ENCODE results near the gene DDX24. TPM values are rescaled to one million over a fixed set of nuclear protein-coding genes. Genes with fewer than 3 reads are reported as not detected.
A peak's percentile ranks its signal among the peaks of the same experiment; 100 is the strongest.

Gene DDX24
- total RNA-seq, 1 donor from 2014 or later = 97.3 TPM

GRCh38 chr14:94024549-94024948 is 56.5 kb downstream of the DDX24 start:
- Histone ChIP-seq H3K27me3 (ENCODE audit: control insufficient read depth, insufficient read depth, low read length) (no peaks in the 10 kb centered on the region), H3K36me3 (ENCODE audit: control insufficient read depth, insufficient read depth, low read length) (no peaks in the 10 kb centered on the region), H3K4me3 (ENCODE audit: low read depth, low read length) (no peak overlapping the region)
- no peak for DNase-seq (ENCODE audit: low read depth)
- no peak for TF ChIP-seq CTCF (IDR thresholded peaks at IDR 0.05; ENCODE audit: insufficient read depth, low read length, poor library complexity, severe bottlenecking)

- H3K4me3 ChIP-seq (ENCODE audit: low read depth, low read length) = no peak overlapping the region
Measured at GRCh38 chr14:94022532-94023411, 58.2 kb downstream of the DDX24 start.

GRCh38 chr14:94021416-94022157 is 59.4 kb downstream of the DDX24 start:
- no peak for TF ChIP-seq CTCF (IDR thresholded peaks at IDR 0.05; ENCODE audit: insufficient read depth, low read length, poor library complexity, severe bottlenecking)
- Histone ChIP-seq H3K27me3 (ENCODE audit: control insufficient read depth, insufficient read depth, low read length) (no peaks in the 10 kb centered on the region), H3K36me3 (ENCODE audit: control insufficient read depth, insufficient read depth, low read length) (no peaks in the 10 kb centered on the region), H3K4me3 (ENCODE audit: low read depth, low read length) (no peak overlapping the region)
- DNase-seq (ENCODE audit: low read depth) = no peak

More at GRCh38 chr14:94022532-94023411, 58.2 kb downstream of the DDX24 start:
- Histone ChIP-seq H3K36me3 (ENCODE audit: control insufficient read depth, insufficient read depth, low read length) (no peaks in the 10 kb centered on the region), H3K27me3 (ENCODE audit: control insufficient read depth, insufficient read depth, low read length) (no peaks in the 10 kb centered on the region)
- TF ChIP-seq CTCF (IDR thresholded peaks at IDR 0.05; ENCODE audit: insufficient read depth, low read length, poor library complexity, severe bottlenecking) = no peak
- DNase-seq (ENCODE audit: low read depth) = no peak

- Histone ChIP-seq H3K4me3 (ENCODE audit: low read depth, low read length) (no peak overlapping the region), H3K36me3 (ENCODE audit: control insufficient read depth, insufficient read depth, low read length) (no peaks in the 10 kb centered on the region), H3K27me3 (ENCODE audit: control insufficient read depth, insufficient read depth, low read length) (no peaks in the 10 kb centered on the region)
- DNase-seq (ENCODE audit: low read depth) = peak; percentile 61
- peak; percentile 16 for TF ChIP-seq CTCF (IDR thresholded peaks at IDR 0.05; ENCODE audit: insufficient read depth, low read length, poor library complexity, severe bottlenecking)
Measured at GRCh38 chr14:94021001-94021400, 60.0 kb downstream of the DDX24 start.

- Histone ChIP-seq H3K27me3 (ENCODE audit: control insufficient read depth, insufficient read depth, low read length) (no peaks in the 10 kb centered on the region), H3K36me3 (ENCODE audit: control insufficient read depth, insufficient read depth, low read length) (no peaks in the 10 kb centered on the region), H3K4me3 (ENCODE audit: low read depth, low read length) (no peak overlapping the region)
- no peak for DNase-seq (ENCODE audit: low read depth)
- no peak for TF ChIP-seq CTCF (IDR thresholded peaks at IDR 0.05; ENCODE audit: insufficient read depth, low read length, poor library complexity, severe bottlenecking)
Measured at GRCh38 chr14:94020267-94020666, 60.7 kb downstream of the DDX24 start.

Data from kidney epithelial cell (primary cell).